ENCODE results near the gene MOCS1.

MOCS1 gene

DNA sequence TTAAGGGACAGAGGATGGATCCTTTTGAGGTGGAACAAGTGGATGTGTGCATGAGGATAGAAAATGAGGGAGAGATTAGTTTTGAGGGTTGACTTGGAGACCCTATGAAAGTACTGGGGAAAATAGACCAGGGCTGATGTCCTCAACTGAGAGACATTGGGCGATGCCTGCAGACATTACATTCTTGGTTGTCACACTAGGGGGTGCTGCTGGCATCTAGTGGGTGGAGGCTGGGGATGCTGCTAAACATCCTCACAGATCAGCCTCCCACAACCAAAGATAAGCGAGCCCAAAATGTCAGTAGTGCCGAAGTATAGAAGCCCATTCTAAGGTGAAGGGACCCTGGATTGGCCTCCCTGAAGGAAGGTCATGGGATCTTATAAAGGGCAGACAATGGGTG is 63.3 kb downstream of the MOCS1 start:
- no peak for DNase-seq

DNA sequence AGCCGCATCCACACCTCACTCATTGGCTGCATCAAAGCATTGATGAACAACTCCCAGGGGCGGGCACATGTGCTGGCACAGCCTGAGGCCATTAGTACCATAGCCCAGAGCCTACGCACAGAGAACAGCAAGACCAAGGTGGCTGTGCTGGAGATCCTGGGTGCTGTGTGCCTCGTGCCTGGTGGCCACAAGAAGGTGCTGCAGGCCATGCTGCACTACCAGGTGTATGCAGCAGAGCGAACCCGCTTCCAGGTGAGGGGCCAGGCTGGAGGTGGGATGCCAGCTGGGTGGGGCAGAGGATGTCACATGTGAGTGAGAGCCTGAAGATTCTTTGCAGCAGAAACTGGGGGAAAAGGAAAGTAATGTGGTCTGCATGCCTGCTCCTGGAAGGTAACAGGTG is 66.7 kb downstream of the MOCS1 start:
- DNase-seq: no peak

DNA sequence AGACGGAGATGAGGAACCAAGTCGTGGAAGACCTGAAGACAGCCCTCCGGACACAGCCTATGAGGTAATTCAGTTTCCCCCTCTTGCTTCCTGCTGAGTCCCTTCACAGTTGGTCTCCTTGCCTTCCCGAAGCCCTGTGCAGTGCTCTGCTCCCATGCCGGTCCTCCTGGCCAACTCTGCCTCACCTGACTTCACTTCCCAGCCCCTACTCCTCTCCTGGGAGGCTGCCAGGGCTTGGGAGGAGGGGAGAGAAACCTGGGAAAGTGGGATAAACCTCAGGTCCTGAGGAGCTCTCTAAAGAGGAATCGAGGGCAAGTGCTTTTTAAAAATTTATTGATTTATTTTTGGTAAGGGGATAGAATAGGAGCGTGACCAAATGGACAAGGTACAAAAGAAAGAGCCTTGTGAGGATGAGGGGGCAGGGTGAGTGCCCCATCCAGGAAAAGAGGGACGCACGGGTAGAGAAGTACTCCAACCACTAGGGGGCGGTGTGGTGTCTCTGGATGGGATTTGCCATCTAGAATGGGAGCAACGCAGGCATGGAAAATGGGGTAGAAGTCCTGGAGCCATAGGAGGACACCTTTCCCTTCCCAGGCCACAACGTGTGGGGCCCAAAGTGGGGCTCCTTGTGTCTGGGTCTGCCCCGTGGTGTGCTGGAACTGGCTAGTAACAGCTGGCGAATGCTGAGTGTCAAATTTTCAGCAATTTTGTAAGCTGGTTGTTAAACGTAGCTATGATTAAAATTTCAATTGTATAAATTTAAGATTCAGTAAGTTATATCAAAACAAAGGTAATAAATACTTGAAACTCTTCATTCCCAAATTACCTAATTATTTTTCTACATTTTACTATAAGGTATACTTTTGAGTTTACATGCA is 69.0 kb downstream of the MOCS1 start:
- DNase-seq: peak; percentile 70

DNA sequence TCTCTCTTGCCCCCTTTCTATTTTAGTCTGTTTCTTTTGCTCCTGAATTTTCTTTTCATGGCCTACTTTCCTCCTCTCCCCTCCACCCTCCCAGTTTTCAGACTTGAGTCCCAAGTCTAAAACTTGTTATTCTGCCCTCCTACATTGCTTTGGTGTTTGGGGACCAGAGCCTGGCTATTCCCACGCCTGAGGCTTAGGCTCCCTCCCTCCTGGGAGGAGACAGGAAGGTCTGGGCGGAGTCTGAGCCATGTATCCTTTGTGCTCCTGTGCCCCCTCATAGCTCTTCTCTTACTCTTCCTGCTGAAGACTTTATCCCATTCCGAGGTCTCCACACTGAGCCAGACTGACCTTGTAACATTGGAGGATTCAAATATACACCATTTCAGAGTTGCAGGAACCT is 72.6 kb downstream of the MOCS1 start:
- peak; percentile 32 for DNase-seq

DNA sequence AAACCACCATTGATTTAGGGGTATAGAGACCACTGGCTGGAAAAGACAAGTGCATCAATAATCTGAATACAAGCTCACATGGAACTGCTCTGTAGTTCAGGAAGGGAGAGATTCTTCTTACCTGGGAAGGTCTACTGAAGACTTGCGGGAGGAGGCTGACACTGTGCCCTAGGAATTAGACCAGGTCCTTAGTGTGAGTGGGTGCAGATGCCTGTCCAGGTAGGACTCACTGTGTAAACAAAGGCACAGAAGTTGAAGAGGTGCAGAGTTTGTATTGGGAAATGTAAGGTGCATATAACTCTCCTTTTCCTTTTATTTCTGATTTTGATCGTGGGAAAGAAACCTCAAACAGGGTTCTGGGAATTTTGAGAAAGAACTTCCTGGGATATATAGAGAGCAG is 75.2 kb downstream of the MOCS1 start:
- DNase-seq: no peak

DNA sequence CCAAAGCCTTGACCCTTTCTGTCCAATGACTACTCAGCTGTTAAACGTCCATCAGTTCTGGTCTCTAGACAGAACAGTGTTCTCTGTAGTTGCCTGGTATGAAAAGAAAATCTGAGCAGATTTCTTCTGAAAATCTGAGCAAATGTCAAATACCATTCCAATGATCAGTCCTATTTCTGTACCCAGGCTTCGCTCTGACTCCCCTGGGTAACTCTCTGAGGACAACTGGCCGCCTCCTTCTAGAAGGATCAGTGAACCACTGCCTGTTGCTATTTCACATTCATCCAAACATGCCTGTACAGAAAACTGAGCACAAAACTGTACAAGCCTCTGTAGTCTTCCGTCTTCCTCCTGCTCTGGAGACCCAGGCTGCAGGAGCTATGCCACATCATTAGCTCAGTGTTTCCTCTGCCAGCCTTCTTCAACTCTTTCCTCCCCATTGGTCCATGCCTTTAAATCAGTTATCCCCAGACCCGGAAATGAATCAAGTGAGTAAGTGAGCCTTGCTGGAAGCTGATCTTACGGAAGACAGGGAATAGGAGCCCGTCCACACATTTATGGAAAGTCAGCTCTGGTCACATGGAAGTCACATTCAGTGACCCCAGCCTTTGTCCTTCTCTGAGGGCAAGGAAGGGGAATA is 78.8 kb downstream of the MOCS1 start:
- DNase-seq: peak; percentile 69
